Loucy (cell line): ENCODE data around the gene TEAD4.

Experiments
- H2AFZ ChIP-seq: fragments of 200-600 bp; sonication (generic); 2 replicates; pipeline ENCODE4 v1.6.0; 2016; ENCODE audit warnings: antibody characterized with exemption, mild to moderate bottlenecking, low read length, moderate library complexity
- H3F3A ChIP-seq: fragments of 200-600 bp; 2 replicates; pipeline ENCODE4 v1.6.0; 2016; ENCODE audit warnings: antibody characterized with exemption, low read depth, mild to moderate bottlenecking
- H3K27me3 ChIP-seq: fragments of 200-600 bp; sonication (generic); 2 replicates; pipeline ENCODE4 v1.6.1; 2014; ENCODE audit warnings: low read length, mild to moderate bottlenecking; ENCODE audit not compliant: insufficient read depth, poor library complexity, severe bottlenecking
- H3K36me3 ChIP-seq: fragments of 200-600 bp; sonication (generic); 2 replicates; pipeline ENCODE4 v1.6.1; 2016; ENCODE audit warnings: low read length; ENCODE audit not compliant: insufficient read depth
- H3K4me1 ChIP-seq: fragments of 200-600 bp; sonication (generic); 2 replicates; pipeline ENCODE4 v1.5.1; 2014; ENCODE audit warnings: low read length, mild to moderate bottlenecking; ENCODE audit not compliant: insufficient read depth, poor library complexity, severe bottlenecking
- H3K4me2 ChIP-seq: fragments of 200-600 bp; sonication (generic); 2 replicates; pipeline ENCODE4 v1.6.0; 2014; ENCODE audit warnings: antibody characterized with exemption, low read length, low read depth, mild to moderate bottlenecking; ENCODE audit not compliant: poor library complexity, severe bottlenecking
- H3K4me3 ChIP-seq: fragments of 200-600 bp; sonication (generic); 2 replicates; pipeline ENCODE4 v1.5.1; 2014; ENCODE audit warnings: low read length, mild to moderate bottlenecking, mixed read lengths; ENCODE audit not compliant: poor library complexity, severe bottlenecking
- H3K79me2 ChIP-seq: fragments of 200-600 bp; sonication (generic); 2 replicates; pipeline ENCODE4 v1.6.1; 2014; ENCODE audit warnings: low read length; ENCODE audit not compliant: insufficient read depth
- H3K9ac ChIP-seq: fragments of 200-600 bp; sonication (generic); 2 replicates; pipeline ENCODE4 v1.6.0; 2014; ENCODE audit warnings: mild to moderate bottlenecking, low read depth, low read length, moderate library complexity; ENCODE audit not compliant: poor library complexity, severe bottlenecking
- H3K9me2 ChIP-seq: fragments of 200-600 bp; sonication (generic); replicated peaks from 2 replicates; pipeline ENCODE4 v1.6.1; 2016; ENCODE audit warnings: low read depth, low read length, mixed read lengths
- H3K9me3 ChIP-seq: fragments of 200-600 bp; sonication (generic); 2 replicates; pipeline ENCODE4 v1.6.1; 2014; ENCODE audit warnings: mild to moderate bottlenecking, antibody characterized with exemption, low read length, low read depth; ENCODE audit not compliant: insufficient read depth
- H4K20me1 ChIP-seq: fragments of 200-600 bp; sonication (generic); 2 replicates; pipeline ENCODE4 v1.6.0; 2014; ENCODE audit warnings: antibody characterized with exemption, low read length, mild to moderate bottlenecking; ENCODE audit not compliant: insufficient read depth, poor library complexity, severe bottlenecking
- CTCF ChIP-seq: fragments of 200-600 bp; sonication (generic); conservative IDR thresholded peaks from 2 replicates; pipeline ENCODE4 v1.5.1; 2014; ENCODE audit warnings: mild to moderate bottlenecking, antibody characterized with exemption, low read length
- EZH2phosphoT487 ChIP-seq: fragments of 200-600 bp; IDR thresholded peaks from 2 replicates; pipeline ENCODE4 v1.6.1; 2018; ENCODE audit warnings: antibody characterized with exemption, mild to moderate bottlenecking, moderate library complexity, borderline replicate concordance

TEAD4 gene

GRCh38 chr12:2959192-2959504 lies at the start of gene TEAD4:
TSS of gene TEAD4 (plus strand) at chr12:2959397.
- no peaks in the 10 kb centered on the region for H3K4me1 ChIP-seq
- H3F3A ChIP-seq = no peaks in the 10 kb centered on the region
- no peaks in the 10 kb centered on the region for H4K20me1 ChIP-seq
- H3K27me3 ChIP-seq = no peaks in the 10 kb centered on the region
- no peaks in the 10 kb centered on the region for H3K36me3 ChIP-seq
- H3K9me2 ChIP-seq = no peaks in the 10 kb centered on the region
- H3K79me2 ChIP-seq = no peaks in the 10 kb centered on the region
- TF ChIP-seq EZH2phosphoT487 = no peak
- no peak for TF ChIP-seq CTCF
- H3K9ac ChIP-seq = no peak within 1 kb of the TSS
- H3K4me2 ChIP-seq = no peak within 1 kb of the TSS
- H3K4me3 ChIP-seq = no peak within 1 kb of the TSS
- H2AFZ ChIP-seq = no peak within 1 kb of the TSS
- no peaks in the 10 kb centered on the region for H3K9me3 ChIP-seq

- Histone ChIP-seq H3K4me3 (no peak overlapping the region), H3K4me1 (no peaks in the 10 kb centered on the region), H3K27me3 (no peaks in the 10 kb centered on the region), H3K4me2 (no peak overlapping the region), H3K36me3 (no peaks in the 10 kb centered on the region), H3F3A (no peaks in the 10 kb centered on the region), H2AFZ (no peak overlapping the region), H3K9me3 (no peaks in the 10 kb centered on the region), H3K9me2 (no peaks in the 10 kb centered on the region), H4K20me1 (no peaks in the 10 kb centered on the region), H3K9ac (no peak overlapping the region), H3K79me2 (no peaks in the 10 kb centered on the region)
- no peak for TF ChIP-seq EZH2phosphoT487
- TF ChIP-seq CTCF = no peak
Measured at GRCh38 chr12:2912216-2912575, 47.0 kb upstream of the TEAD4 start.

DNA sequence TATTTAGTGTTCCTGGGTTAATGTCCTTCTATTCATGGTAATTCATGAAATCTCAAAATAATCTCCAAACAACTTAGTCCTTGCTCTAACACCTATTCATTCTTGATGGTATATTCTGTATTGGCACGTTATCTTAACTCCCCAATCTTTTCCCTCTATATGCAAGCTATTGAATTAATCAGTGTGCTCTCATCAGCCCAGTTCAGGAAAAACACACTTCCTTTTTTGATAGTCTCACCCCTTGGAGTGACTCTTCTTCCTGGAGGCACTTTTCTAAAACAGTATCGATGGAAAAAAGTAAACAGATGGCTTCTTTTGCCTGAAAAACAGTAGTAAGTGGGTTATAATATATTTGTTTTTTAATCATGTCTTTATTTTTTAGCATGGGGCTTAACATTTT lies 39.9 kb upstream of the TEAD4 start:
- Histone ChIP-seq H3K4me2 (no peak overlapping the region), H3K9ac (no peak overlapping the region), H3K9me2 (no peaks in the 10 kb centered on the region), H4K20me1 (no peaks in the 10 kb centered on the region), H3K36me3 (peaks cover 7% of the 10 kb centered on the region; the same call in 1 of the 2 replicates), H3F3A (no peaks in the 10 kb centered on the region), H3K4me1 (no peaks in the 10 kb centered on the region), H3K79me2 (no peaks in the 10 kb centered on the region), H3K27me3 (no peaks in the 10 kb centered on the region), H3K4me3 (no peak overlapping the region), H3K9me3 (no peaks in the 10 kb centered on the region), H2AFZ (no peak overlapping the region)
- TF ChIP-seq CTCF (no peak), EZH2phosphoT487 (no peak)
